ENCODE measurements around the gene ZBTB20. TPM values are rescaled to one million over a fixed set of nuclear protein-coding genes. Genes with fewer than 3 reads are reported as not detected.
A peak's percentile ranks its signal among the peaks of the same experiment; 100 is the strongest.

The ZBTB20 gene
- total and polyA plus RNA-seq, 4 donors = 0.88 to 83.2 (median 20.4) TPM

- WGBS = 61% methylated on average over 2 of the region's 2 CpGs
- H3K4me1 ChIP-seq (ENCODE audit: control insufficient read depth in 4 of 4, insufficient read depth in 4 of 4, low read length in 3 of 4) = peaks cover 0 to 22% (median 16%) of the 10 kb centered on the region in 4 donors
- peak overlapping the region in 1 of 2 donors; percentile 25 for H3K27ac ChIP-seq (ENCODE audit: low read depth in 1 of 2, low read length in 2 of 2)
- peak overlapping the region in 1 of 3 donors; percentile 40 for H3K4me3 ChIP-seq (ENCODE audit: low read depth in 1 of 3, low read length in 3 of 3)
- peaks cover 0 to 2% (median 0%) of the 10 kb centered on the region in 4 donors for H3K36me3 ChIP-seq (ENCODE audit: control insufficient read depth in 4 of 4, insufficient read depth in 3 of 4, low read depth in 1 of 4, low read length in 3 of 4)
- TF ChIP-seq FOXA1 (IDR thresholded peaks at IDR 0.05) = no peak
- no peak for TF ChIP-seq NR2F2 (IDR thresholded peaks at IDR 0.05)
- TF ChIP-seq MAX (IDR thresholded peaks at IDR 0.05) = no peak
- TF ChIP-seq HNF4A (conservative IDR thresholded peaks at IDR 0.05) = no peak
- TF ChIP-seq ATF3 (IDR thresholded peaks at IDR 0.05) = no peak
- TF ChIP-seq RXRA (IDR thresholded peaks at IDR 0.05) = no peak
- no peak for TF ChIP-seq RAD21 (IDR thresholded peaks at IDR 0.05)
- TF ChIP-seq YY1 (IDR thresholded peaks at IDR 0.05) = no peak
- TF ChIP-seq CTCF (IDR thresholded peaks at IDR 0.05; ENCODE audit: low read depth, low read length, missing input control) = no peak
- TF ChIP-seq ZBTB33 (IDR thresholded peaks at IDR 0.05) = no peak
- TF ChIP-seq TAF1 (conservative IDR thresholded peaks at IDR 0.05) = no peak
- TF ChIP-seq EGR1 (IDR thresholded peaks at IDR 0.05; ENCODE audit: low read depth in 2 of 2) = no peak
- no peak for TF ChIP-seq REST (IDR thresholded peaks at IDR 0.05)
- no peak for TF ChIP-seq JUND (IDR thresholded peaks at IDR 0.05)
- TF ChIP-seq GABPA (IDR thresholded peaks at IDR 0.05 in 1 of 2, conservative IDR thresholded peaks at IDR 0.05 in 1 of 2) = no peak
- TF ChIP-seq SP1 (IDR thresholded peaks at IDR 0.05) = no peak
- no peak for TF ChIP-seq FOXA2 (IDR thresholded peaks at IDR 0.05)
- no peak for TF ChIP-seq HNF4G (IDR thresholded peaks at IDR 0.05)
- peaks cover 0 to 6% (median 0%) of the 10 kb centered on the region in 4 donors for H3K9me3 ChIP-seq (ENCODE audit: control insufficient read depth in 4 of 4, low read length in 3 of 4)
- H3K9ac ChIP-seq (ENCODE audit: low read depth in 1 of 2, low read length in 2 of 2) = peak overlapping the region; percentile 21 to 77
- DNase-seq (ENCODE audit: low spot score) = no peak
- no peaks in the 10 kb centered on the region for H3K27me3 ChIP-seq (ENCODE audit: control insufficient read depth in 4 of 4, insufficient read depth in 4 of 4, low read length in 3 of 4)
Observed at GRCh38 chr3:115100806-115101205, 46.3 kb downstream of the ZBTB20 start.

Data from liver (tissue), 9 donors.